Neural cell (in vitro differentiated cells): ENCODE measurements around the gene FBXO5. TPM values are rescaled to one million over a fixed set of nuclear protein-coding genes. Genes with fewer than 3 reads are reported as not detected.

Experiments used
- H2AFZ ChIP-seq: fragments of 200-600, 300-800 bp; sonication (generic), shearing (Covaris generic); 2 replicates; pipeline ENCODE4 v1.6.0; 2014; ENCODE audit warnings: low read depth, mild to moderate bottlenecking, antibody characterized with exemption, low read length, moderate library complexity
- H3F3A ChIP-seq: fragments of 200-600 bp; shearing (Covaris generic); 2 replicates; pipeline ENCODE4 v1.6.1; 2016; ENCODE audit warnings: mild to moderate bottlenecking, moderate library complexity, mixed read lengths, antibody characterized with exemption, low read length; ENCODE audit not compliant: insufficient read depth, poor library complexity, severe bottlenecking
- H3K27ac ChIP-seq: fragments of 200-600, 300-800 bp; sonication (generic), shearing (Covaris generic); 2 replicates; pipeline ENCODE4 v1.5.1; 2014; ENCODE audit warnings: mild to moderate bottlenecking, low read length, moderate library complexity
- H3K27me3 ChIP-seq: fragments of 300-800, 200-600 bp; sonication (generic), shearing (Covaris generic); 2 replicates; pipeline ENCODE4 v1.6.0; 2014; ENCODE audit warnings: mild to moderate bottlenecking, low read depth, low read length, moderate library complexity; ENCODE audit not compliant: insufficient read depth
- H3K36me3 ChIP-seq: fragments of 300-800, 200-600 bp; sonication (generic), shearing (Covaris generic); 2 replicates; pipeline ENCODE4 v1.5.1; 2014; ENCODE audit warnings: mild to moderate bottlenecking, antibody characterized with exemption, low read length, moderate library complexity; ENCODE audit not compliant: insufficient read depth
- H3K4me2 ChIP-seq: fragments of 300-800, 200-600 bp; sonication (generic), shearing (Covaris generic); 2 replicates; pipeline ENCODE4 v1.6.0; 2014; ENCODE audit warnings: mild to moderate bottlenecking, low read length
- H3K4me3 ChIP-seq: fragments of 300-800, 200-600 bp; sonication (generic), shearing (Covaris generic); 2 replicates; pipeline ENCODE4 v1.5.1; 2014; ENCODE audit warnings: mild to moderate bottlenecking, low read length, moderate library complexity
- H3K79me2 ChIP-seq: fragments of 200-600 bp; shearing (Covaris generic); replicated peaks from 2 replicates; pipeline ENCODE4 v1.6.0; 2014; ENCODE audit warnings: mild to moderate bottlenecking, low read length, moderate library complexity; ENCODE audit not compliant: insufficient read depth
- H3K9ac ChIP-seq: fragments of 300-800, 200-600 bp; sonication (generic), shearing (Covaris generic); 2 replicates; pipeline ENCODE4 v1.6.1; 2016; ENCODE audit warnings: mild to moderate bottlenecking, low read length, mixed read lengths
- H3K9me2 ChIP-seq: fragments of 200-600 bp; shearing (Covaris generic); 2 replicates; pipeline ENCODE4 v1.6.1; 2016; ENCODE audit warnings: mild to moderate bottlenecking, low read length, mixed read lengths; ENCODE audit not compliant: insufficient read depth
- H3K9me3 ChIP-seq: fragments of 200-600, 300-800 bp; sonication (generic), shearing (Covaris generic); 2 replicates; pipeline ENCODE4 v1.6.1; 2016; ENCODE audit warnings: mild to moderate bottlenecking, mixed run types, low read length, moderate library complexity, mixed read lengths
- H4K20me1 ChIP-seq: fragments of 200-600 bp; shearing (Covaris generic); 2 replicates; pipeline ENCODE4 v1.6.1; 2016; ENCODE audit warnings: mild to moderate bottlenecking, mixed run types; ENCODE audit not compliant: insufficient read depth
- CTCF ChIP-seq: fragments of 450-650 bp; IDR thresholded peaks from 2 replicates; pipeline ENCODE4 v1.5.1; 2014; ENCODE audit warnings: antibody characterized with exemption, mild to moderate bottlenecking, moderate library complexity; ENCODE audit not compliant: poor library complexity, severe bottlenecking
- EP300 ChIP-seq: fragments of 450-650 bp; conservative IDR thresholded peaks from 2 replicates; pipeline ENCODE4 v1.6.1; 2014; ENCODE audit warnings: antibody characterized with exemption, mild to moderate bottlenecking, moderate library complexity; ENCODE audit not compliant: poor library complexity, severe bottlenecking
- EZH2 ChIP-seq: fragments of 200-600, 300-800 bp; shearing (Covaris generic), sonication (generic); IDR thresholded peaks from 2 replicates; pipeline ENCODE4 v1.6.1; 2014; ENCODE audit warnings: antibody characterized with exemption, low read length, borderline replicate concordance, mild to moderate bottlenecking; ENCODE audit not compliant: insufficient read depth, poor library complexity, severe bottlenecking
- MXI1 ChIP-seq: fragments of 450-650 bp; conservative IDR thresholded peaks from 2 replicates; pipeline ENCODE4 v1.6.1; 2014; ENCODE audit warnings: antibody characterized with exemption, mild to moderate bottlenecking; ENCODE audit not compliant: poor library complexity, severe bottlenecking
- POLR2AphosphoS5 ChIP-seq: IDR thresholded peaks from 2 replicates; pipeline ENCODE4 v1.6.1; 2012
- RAD21 ChIP-seq: fragments of 450-650 bp; conservative IDR thresholded peaks from 2 replicates; pipeline ENCODE4 v1.6.1; 2014; ENCODE audit warnings: antibody characterized with exemption, mild to moderate bottlenecking, moderate library complexity
- REST ChIP-seq: IDR thresholded peaks from 2 replicates; pipeline ENCODE4 v1.6.1; 2012; ENCODE audit warnings: borderline replicate concordance
- SMC3 ChIP-seq: fragments of 450-650 bp; conservative IDR thresholded peaks from 2 replicates; pipeline ENCODE4 v1.6.1; 2014; ENCODE audit warnings: antibody characterized with exemption, mild to moderate bottlenecking, moderate library complexity; ENCODE audit not compliant: poor library complexity
- TAF1 ChIP-seq: IDR thresholded peaks from 2 replicates; pipeline ENCODE4 v1.6.1; 2012; ENCODE audit warnings: low read depth
- polyA plus RNA-seq: library from polyadenylated mRNA; depleted of rRNA; stranded (reverse); fragments of >200 nt; gene quantifications from 2 replicates; pipeline ENCODE4 v1.2.3, GENCODE V29; 2014

The FBXO5 gene
- polyA plus RNA-seq, 1 donor from 2014 or later = 8.7 TPM

DNA sequence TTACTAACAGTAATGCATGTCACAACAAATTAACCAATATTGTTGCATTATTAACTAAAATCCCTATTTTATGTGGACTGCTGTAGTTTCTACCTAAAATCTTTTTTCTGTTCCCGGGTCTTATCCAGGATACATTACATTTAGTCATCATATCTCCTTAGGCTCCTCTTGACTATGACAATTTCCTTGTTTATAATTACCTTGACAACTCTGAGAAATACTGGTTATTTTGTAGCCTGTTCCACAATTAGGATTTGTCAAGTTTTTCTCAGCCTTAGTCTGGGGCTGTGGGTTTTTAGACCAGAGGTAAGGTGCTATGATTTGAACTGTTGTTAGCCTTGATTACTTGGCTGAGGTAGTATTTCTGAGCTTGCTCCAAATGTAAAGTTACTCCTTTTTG, 3.7 kb downstream of the FBXO5 start:
- no peaks in the 10 kb centered on the region for H3K36me3 ChIP-seq
- H3K4me2 ChIP-seq = no peak overlapping the region
- no peaks in the 10 kb centered on the region for H3K9me2 ChIP-seq
- no peaks in the 10 kb centered on the region for H3K9me3 ChIP-seq
- no peaks in the 10 kb centered on the region for H3K27me3 ChIP-seq
- H2AFZ ChIP-seq = no peak overlapping the region
- no peak overlapping the region for H3K9ac ChIP-seq
- TF ChIP-seq SMC3 (no peak), REST (no peak), POLR2AphosphoS5 (no peak), CTCF (no peak), RAD21 (no peak), TAF1 (no peak), EZH2 (no peak), MXI1 (no peak), EP300 (no peak)
- no peak overlapping the region for H3K4me3 ChIP-seq
- peaks cover 85% of the 10 kb centered on the region for H3K79me2 ChIP-seq
- peaks cover 2% of the 10 kb centered on the region for H4K20me1 ChIP-seq
- H3K27ac ChIP-seq = no peak overlapping the region
- peaks cover 3% of the 10 kb centered on the region for H3F3A ChIP-seq

DNA sequence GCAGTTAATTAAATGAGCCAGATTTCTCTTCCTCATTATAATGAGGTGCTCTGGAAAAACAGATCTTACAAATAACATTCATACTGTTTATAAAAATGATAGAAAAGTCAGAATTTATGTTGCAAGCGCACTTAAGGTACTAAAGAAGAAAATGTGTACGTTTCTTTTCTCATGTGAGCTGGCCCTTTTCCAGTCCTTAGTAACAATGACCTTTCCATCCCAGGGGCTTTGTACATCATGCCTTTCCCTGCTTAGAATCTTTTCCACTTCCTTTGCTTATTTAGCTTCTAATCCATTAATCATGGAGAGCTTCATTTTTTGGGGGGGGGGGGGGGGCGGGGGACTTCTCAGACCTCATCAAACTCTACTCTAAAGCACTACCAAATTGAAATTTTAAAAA, 4.8 kb downstream of the FBXO5 start:
- Histone ChIP-seq H3K36me3 (no peaks in the 10 kb centered on the region), H3K4me2 (no peak overlapping the region), H3K27me3 (no peaks in the 10 kb centered on the region), H3K27ac (no peak overlapping the region), H3F3A (no peaks in the 10 kb centered on the region), H3K4me3 (no peak overlapping the region), H3K9ac (no peak overlapping the region), H4K20me1 (peaks cover 2% of the 10 kb centered on the region), H3K9me3 (no peaks in the 10 kb centered on the region), H3K9me2 (no peaks in the 10 kb centered on the region), H2AFZ (no peak overlapping the region), H3K79me2 (peaks cover 89% of the 10 kb centered on the region)
- TF ChIP-seq EP300 = no peak
- no peak for TF ChIP-seq TAF1
- TF ChIP-seq EZH2 = no peak
- TF ChIP-seq RAD21 = no peak
